C4-2B (cell line): ENCODE results near the gene ABAT.

Source experiments
- CTCF ChIP-seq: fragments of 450-650 bp; conservative IDR thresholded peaks from 2 replicates; pipeline ENCODE4 v1.5.1; 2017; ENCODE audit warnings: mild to moderate bottlenecking
- ZFX ChIP-seq: fragments of 450-650 bp; IDR thresholded peaks from 2 replicates; pipeline ENCODE4 v1.6.1; 2017

GRCh38 chr16:8782673-8783072, 108.3 kb downstream of the ABAT start:
- no peak for TF ChIP-seq CTCF
- no peak for TF ChIP-seq ZFX
